GM03348 (cell line): ENCODE measurements around the gene APP.
"Not testable (repeated sequence)": the region's sequence is repeated elsewhere in the genome, so short reads cannot be mapped to it uniquely, and the experiment has no call there.

Experiments used
- DNase-seq: peaks from one replicate; pipeline ENCODE4 v3.0.0; 2012; ENCODE audit warnings: low spot score

The APP gene

DNA sequence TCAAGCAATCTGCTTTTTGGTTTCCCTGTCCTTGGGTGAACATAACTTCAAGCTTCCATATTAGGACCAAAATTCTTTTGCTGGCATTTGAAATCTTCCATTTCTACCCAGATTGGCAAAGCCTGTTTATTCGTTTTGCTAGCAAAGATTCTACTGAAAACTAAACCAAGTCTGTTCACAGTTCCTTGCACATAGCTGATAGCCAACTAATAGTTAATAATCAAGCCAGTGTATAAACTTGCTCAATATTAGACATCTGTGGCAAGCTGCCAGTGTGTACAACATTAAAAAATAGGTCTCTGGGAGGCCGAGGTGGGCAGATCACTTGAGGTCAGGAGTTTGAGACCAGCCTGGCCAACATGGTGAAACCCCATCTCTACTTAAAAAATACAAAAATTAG, 6.3 kb downstream of the APP start:
- no peak for DNase-seq

DNA sequence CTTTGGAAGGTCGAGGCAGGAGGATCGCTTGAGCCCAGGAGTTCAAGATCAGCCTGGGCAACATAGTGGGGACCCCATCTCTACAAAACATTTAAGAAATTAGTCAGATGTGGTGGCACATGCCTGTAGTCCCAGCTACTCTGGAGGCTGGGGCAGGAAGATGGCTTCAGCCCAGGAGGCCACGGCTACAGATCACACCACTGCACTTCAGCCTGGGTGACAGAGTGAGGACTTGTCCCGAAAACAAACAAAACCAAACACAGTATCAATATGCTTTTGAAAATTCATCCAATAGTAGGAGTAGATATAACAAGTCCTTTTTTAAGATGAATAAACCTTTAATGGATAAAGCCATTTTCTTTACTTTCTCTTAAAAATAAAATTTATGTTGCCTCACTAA, 8.5 kb downstream of the APP start:
- DNase-seq, result no peak

DNA sequence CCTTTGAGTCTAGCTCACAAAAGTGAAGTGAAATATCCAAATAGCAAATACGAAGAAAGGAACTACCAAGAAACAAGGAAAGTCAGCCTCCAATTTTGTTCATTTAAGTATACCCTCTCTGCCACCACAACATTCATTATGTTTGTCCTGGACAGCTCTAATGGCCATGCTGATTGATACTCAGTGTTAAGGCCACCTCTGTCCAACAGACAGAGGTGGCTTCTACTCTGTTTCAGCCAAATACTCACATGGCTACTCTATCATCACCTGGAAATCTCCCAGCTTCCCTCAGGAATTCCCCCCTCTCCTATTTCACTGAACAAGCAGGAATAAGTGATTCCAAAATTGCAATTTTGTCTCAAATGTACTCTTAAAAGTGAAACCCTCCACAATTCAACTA, 10.7 kb downstream of the APP start:
- no peak for DNase-seq

DNA sequence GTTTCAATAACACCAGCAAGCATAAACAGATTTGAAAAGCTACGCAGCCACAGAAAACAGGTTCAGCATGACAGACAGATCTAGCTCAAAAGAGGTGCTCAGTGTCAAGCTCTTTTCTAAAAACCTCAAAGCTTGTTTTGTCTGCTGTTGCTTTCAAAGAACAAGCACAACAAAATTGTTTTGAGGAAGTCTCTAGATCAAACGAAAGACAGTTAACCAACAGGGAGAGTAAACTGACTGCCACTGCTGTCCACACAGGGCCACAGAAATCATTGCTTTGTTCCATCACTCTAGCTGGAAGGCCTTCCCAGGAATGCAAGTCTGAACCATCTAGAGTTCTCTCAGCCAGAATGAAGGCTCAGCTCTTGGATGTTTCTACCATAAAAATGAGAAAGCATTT, 12.8 kb downstream of the APP start:
- no peak for DNase-seq

DNA sequence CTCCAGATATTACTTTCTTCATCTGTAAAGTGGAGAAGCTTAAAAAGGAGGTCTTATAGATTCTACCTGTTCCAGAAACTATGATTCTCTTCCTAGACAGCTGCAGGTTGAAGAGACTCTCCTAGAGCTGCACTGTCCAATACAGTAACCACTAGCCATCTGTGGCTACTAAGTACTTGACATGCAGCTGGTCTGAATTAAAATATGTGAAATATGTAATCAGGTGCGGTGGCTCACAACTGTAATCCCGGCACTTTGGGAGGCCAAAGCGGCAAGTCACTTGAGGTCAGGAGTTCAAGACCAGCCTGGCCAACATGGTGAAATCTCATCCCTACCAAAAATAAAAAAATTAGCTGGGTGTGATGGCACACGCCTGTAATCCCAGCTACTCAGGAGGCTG, 15.8 kb downstream of the APP start:
- no peak for DNase-seq

DNA sequence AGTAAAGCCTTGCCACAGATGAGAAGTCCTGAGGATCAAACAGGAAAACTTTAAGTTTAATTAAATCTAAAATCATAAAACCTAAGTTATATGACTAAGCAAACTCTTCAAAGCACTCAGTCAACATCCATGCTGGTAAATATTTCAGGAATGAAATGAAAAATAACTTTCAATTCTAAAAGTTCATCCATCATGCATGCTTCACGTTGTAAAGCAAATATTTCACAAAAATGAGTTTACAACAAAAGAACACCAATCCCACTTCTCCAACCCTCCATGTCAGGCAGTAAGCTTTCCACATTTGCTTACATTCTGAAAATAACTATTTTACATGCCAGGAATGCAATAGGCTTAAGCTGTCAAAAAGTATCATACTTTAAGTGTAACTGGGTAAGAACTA, 16.8 kb downstream of the APP start:
- DNase-seq, result peak; percentile 43

DNA sequence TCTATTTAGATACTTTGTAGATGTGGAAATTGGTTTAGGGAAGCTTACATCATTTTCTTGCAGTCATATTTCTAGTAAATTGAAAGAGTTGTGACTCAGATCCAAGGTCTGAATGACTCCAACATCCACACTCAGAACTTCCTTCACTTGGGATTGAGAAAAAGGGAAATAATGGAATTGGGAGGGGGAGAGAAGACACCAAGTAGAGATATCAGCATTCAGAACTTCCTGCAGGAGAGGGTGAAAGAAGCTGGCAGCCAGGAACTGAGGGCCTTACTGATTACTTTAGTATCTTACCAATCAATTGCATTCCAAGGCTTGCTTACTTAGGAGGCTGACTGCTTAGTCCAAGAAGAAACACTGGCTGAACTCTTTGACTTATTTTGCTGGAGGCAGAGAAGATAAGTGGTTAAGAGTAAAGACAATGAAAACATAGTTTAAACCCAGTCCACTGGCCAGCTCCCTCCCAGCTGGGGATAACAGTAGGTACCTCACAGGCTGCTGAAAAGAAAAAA, 21.7 kb downstream of the APP start:
- DNase-seq, result peak; percentile 40

DNA sequence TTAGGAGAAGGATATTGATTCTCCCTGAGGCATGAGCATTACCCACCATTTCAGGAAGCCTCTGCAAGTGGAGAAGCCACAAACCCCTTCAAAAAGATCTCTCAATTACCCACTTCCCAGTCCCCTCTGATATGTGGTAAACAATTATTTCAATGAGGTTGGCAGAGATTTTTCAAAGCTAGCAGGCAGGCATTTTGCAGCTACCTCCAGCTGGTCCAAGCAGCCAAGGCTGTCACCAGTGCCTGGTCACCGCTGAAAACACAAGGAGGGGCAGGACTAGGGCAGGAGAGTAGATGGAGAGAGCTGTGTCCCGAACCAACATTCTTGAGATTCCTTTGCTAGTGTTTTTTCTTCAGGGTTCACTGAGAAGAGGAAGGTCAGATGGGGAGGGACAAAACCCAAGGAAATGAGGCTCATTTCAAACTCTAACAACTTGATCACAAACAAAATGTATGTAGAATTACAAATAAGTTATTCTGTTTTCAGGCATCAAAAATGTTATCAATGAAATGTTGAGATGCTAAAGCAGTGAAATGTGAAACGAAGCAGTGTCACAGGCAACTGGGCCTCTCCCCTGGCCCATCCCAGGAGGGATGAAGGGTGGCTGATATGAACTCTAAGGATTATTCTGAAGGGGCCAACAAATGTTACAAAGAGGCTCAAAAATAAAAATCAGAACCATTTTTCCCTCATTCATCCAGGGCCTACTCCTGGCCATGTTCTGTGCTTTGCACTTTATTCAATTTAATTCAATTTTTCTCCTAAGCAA, 22.3 kb downstream of the APP start:
- DNase-seq, result peak; percentile 61

DNA sequence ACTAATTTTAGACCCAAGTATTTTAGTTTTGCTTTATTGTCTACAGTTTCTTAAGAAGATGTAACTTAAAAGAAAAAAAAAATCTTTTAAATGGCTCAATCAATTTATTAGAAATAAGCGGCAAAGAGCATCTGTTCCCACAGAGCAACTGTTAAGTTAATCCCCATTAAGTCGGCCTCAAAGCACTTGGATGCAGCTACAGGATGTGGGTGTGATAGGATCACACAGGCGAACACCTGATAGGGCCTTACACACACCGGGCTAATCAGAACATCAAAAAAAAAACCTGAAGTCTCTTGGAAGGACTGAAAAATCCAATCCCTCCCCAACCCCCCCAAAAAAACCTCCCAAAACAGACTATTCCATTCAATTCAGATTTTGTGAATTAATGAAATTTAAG, 23.0 kb downstream of the APP start:
- no peak for DNase-seq

DNA sequence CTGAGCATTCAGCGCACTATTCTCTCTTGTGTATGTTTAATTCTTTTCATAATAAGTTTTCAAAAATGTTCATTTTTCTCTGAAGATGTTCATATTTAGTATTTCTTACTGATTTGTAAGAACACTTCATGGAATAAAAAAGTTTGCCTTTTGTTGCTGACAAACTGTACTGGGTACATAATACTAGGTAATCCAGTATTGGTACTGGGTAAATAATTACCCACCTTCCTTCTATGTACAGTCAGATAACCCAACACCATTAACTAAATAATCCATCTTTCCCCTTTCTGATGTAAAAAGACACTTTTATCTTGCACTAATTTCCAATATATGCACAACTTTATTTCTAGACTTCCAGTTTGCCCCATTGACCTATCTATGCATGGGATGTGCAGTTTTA, 23.9 kb downstream of the APP start:
- DNase-seq, result no peak

DNA sequence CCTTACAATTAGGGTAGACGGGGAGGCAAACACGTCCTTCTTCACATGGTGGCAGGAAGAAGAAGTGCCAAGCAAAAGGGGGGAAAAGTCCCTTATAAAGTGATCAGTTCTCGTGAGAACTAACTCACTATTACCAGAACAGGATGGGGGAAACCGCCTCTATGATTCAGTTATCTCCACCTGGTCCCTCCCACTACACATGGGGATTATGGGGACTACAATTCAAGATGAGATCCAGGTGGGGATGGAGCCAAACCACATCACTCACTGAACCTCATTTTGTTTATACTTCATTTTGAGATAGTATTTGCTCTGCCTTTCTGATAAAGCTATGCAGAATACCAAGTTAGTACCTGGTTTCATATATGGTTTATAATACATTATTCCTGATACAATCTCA, 26.5 kb downstream of the APP start:
- DNase-seq, result no peak

DNA sequence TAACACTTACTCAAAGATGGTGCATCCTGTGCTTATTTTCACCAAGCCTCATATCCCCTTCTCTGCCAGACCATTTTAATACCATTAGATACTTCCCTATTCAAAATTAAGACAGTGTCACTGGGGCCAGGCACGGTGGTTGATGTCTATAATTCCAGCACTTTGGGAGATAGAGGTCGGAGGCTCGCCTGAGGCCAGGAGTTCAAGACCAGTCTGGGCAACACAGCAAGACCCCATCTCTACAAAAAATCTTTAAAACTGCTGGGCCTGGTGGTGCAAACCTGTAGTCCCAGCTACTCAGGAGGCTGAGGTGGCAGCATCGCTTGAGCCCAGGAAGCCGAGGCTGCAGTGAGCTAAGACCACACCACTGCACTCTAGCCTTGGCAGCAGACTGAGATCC, 28.2 kb downstream of the APP start:
- DNase-seq, result no peak

DNA sequence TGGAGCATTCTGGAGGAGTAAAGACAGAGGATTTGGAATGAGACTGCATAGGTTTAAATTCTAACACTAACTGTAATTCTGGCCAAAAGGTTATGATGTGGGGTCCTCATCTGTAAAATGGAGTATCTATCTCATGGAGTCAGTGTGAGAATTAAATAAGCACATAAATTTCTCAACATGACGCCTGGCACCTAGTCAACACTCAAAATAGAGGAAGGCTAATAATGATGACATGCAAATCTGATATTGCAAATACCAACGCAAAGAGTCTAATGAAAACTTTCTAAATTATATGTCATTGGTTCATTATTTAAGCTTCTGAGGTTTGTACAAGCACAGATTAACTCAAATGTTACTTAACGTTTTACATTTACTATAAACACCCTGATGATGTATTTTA, 29.6 kb downstream of the APP start:
- no peak for DNase-seq

DNA sequence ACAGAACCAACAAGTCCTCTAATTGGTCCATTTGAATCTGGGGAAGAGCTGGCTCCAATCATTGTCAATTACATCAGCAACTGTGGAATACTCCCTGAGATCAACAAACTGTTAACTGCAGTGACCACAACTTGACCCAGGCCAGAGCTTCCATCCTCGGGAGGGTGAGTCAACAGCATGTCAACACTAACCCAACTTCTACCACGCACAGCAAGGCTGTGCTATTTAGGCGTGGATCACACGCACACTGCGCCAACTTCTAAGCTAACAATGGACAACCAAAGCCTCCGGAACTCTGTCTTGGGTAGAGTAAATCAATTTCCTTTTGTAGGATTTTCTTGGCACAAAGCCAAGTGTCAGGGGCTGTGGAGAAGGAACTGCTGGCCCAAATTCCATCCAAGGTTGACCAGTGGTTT, 30.4 kb downstream of the APP start:
- DNase-seq, result peak; percentile 65

DNA sequence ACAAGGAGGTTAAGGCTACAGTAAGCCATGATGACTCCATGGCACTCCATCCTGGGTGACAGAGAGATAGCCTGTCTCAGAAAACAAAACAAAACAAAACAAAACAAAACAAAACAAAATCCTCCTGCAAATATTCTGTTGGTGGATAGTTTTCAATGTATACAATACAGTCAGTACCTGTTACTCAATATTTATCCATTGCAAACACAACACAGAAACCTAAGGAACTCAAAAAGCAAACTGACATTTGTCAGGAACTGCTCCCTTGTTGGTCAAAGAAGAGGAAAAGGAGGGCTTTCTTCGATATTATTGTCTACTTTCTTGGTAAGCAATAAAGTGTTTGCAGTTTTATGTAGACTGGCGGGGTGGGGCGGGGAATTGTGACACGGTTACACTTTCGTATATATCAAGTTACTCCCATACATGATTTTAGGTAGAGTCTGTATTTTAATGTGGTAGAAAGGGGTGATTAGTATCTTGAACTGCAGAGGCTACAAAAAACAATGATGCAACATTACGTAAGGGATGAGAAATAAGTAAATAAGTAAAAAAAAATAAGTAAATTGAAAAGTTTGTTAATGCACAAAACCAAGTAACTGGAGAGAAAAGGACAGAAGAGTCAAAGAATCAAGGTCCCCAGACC, 31.8 kb downstream of the APP start:
- no peak for DNase-seq

DNA sequence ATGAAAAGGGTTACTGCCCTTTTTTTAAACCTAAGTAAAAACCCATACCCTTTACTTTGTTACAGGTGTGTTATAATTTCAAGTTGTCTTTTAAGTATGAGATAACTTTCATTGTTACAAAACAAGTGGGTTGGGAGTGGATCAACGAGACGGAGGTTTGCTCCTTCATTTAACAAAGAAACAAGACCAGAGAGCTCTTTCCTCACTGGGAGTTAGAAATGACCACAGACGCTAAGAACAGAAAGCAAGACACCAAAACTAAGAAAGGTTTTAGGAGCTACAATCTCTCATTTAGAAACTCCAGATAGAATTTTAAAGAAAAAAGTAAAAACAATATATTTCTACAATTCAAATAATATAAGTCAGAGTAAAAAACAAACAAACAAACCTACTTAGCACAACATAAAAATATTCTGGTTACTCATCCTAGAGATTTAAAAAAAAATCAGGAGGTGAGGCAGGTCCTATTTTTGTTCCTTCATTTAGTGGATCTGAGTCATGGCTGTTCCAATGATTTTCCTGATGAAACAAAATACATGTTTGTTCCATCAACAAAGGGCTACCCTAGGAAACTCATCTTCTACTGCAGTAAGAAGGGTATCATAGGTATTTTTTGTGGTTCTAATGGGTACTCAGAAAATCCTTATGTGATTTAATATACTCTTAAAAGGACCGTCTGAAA, 33.0 kb downstream of the APP start:
- no peak for DNase-seq

DNA sequence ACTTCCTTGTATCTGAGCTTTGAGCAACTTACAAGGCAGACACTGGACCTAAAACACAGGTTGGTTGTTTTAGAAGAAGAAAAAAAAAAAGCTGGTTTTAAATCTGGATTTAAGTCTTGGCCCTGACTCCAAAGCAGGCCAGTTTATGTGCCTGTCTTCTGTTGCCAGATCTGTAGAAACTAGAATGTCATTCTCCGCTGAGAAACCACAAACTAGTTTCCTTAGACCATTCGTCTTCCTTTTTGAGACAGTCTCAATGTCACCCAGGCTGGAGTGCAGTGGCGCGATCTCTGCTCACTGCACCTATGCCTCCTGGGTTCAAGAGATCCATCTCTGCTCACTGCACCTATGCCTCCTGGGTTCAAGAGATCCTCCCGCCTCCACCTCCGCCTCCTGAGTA, 33.9 kb downstream of the APP start:
- DNase-seq, result no peak

DNA sequence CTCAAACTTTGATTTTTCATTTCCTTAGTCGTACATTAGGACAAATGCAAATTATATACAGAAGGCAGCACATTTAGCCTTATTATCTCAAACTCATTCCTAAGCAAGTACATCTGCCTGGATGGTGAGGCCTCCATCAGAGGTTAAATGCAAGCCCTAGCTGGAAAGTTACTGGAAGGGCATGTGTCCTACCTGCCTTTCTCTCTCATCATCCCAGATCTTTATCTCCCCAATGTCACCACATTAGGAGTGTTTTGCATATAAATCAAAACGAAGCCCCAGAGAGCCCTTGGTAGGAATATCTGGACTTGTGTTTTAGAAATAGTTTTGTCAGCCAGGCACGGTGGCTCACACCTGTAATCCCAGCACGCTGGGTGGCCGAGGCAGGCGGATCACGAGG, 35.0 kb downstream of the APP start:
- DNase-seq, result no peak

DNA sequence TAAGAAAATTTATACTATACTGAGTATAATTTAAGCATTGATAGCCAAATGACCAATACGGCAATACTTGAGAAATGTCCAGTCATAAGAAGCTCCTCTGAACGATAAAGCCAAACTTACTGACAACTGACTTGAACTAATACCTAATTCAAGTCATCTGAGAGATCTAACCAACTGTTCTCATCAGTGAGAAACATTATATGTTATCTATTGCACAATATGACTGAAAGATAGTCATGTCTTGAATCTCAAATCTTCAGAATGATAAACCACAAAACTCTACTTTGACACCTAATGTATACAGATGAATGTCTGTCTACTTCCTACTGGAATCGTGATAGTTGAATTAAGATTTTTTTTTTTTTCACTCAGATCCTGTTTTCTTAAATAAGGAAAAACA, 39.0 kb downstream of the APP start:
- DNase-seq, result no peak

DNA sequence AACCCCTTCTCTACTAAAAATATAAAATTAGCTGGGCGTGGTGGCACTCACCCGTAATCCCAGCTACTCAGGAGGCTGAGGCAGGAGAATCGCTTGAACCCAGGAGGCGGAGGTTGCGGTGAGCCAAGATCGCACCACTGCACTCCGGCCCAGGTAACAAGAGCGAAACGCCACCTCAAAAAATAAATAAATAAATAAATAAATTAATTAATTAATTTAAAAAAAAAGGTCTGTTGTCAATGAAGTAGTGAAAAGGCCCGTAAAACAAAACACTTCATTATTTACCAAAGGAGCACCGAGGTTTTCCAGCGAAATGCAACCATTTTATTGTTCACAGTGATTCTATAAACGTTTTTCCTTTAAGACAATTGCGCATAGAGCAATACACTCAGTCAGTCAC, 39.5 kb downstream of the APP start:
- DNase-seq, result not testable (repeated sequence)

DNA sequence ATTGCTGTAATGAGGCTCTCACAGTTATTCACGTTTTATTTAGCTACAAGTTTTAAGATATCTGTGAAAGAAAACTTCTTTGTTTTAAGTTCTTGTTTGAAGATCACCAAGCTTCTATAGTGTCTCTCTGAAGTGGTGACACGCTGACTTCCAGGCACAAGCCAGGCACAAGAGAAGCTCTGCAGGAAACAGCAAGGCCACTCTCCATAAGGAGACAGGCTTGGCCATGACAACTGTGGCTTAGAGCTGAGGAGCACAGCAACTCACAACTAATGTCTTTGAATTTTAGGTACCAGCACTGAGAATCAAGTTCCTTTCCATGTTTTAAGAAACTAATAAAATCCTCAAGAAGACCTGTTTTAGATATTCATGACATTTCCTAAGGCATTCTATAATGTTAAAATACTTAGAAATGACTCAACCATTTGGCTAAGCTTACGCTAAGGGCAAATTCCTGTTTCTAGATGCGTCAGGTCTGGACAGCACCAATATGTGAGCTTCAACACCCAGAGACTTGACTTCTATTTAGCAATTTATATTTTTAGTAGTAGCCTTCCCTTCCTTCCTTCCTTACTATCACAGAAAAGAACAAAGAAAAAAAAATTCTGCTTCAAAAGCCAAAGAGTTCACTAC, 40.2 kb downstream of the APP start:
- no peak for DNase-seq

DNA sequence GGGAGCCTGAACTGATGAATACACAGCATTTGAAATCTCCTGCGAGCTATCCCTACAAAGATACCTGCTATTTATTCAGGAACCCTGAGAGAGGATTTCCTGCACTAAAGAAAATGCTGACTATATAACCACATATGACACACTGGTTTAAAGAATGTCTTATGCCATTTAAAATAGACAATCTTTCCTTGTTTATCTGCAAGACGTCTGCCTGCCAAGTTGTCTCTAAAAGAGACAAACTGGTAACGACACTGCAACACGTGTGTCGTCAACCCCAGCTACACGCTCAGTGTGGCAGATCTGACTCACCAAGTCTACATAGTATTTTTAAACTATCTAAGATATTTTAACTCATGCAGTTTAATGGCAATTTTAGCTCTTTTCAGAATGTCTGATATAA, 42.7 kb downstream of the APP start:
- peak; percentile 40 for DNase-seq
